GM21423 (cell line): ENCODE data around the gene CHCHD6.
"Not testable (repeated sequence)": the region's sequence is repeated elsewhere in the genome, so short reads cannot be mapped to it uniquely, and the experiment has no call there.

Experiments
- ATAC-seq: cut with Tn5 transposase; IDR thresholded peaks from one replicate; pipeline ENCODE4 v1.9.1; 2021; ENCODE audit warnings: mild to moderate bottlenecking, moderate library complexity; ENCODE audit not compliant: unreplicated experiment

The CHCHD6 gene

DNA sequence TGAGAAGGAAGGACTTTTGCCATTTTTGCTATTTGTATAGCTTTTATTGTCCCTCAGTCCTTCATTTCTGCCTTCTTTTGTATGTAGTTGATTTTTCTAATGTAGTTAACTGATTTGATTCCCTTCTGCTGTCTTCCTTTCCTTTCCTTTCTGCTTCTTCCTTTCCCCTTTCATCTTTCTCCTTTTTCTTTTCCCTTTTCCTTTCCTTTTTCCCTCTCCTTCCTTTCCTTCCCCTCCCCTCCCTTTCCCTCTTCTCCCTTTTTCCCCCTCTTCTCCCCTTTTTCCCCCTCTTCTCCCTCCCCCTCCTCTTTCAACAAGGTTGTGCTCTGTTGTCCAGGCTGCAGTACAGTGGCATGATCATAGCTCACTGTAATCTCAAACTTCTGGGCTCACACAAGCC lies 59.0 kb downstream of the CHCHD6 start:
- ATAC-seq: no peak

GRCh38 chr3:126765187-126766069 lies 61.4 kb downstream of the CHCHD6 start:
- no peak for ATAC-seq

DNA sequence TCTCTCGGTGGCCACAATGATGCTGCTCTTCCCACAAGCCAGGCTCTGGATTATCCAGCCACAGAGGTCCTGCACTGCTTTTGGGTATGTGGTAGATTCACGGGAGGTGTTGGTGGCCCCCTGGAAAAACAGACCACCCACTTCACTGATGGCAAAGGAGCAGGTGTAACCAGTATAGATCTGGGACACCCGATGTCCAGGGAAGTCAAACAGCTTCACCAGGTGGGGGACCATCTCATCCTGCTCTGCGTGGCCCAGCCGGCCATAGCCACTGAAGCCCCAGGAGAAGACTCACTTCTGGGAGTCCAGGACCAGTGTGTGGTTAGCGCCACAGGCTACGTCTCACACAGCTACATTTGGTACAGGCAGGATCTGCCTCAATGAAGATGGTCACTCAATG lies 62.6 kb downstream of the CHCHD6 start:
- ATAC-seq: no peak

DNA sequence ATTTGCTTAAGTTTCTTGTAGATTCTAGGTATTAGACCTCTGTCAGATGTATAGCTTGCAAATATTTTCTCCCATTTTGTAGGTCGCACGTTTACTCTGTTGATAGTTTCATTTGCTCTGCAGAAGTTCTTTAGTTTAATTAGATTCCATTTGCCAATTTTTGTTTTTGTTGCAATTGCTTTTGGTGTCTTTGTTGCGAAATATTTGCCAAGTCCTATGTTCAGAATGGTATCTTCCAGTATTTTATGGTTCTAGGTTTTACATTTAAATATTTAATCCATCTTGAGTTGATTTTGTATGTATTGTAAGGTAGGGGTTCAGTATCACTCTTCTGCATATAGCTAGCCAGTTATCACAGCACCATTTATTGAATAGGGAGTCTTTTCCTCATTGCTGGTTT lies 64.9 kb downstream of the CHCHD6 start:
- no peak for ATAC-seq

- ATAC-seq: no peak
These were observed 66.1 kb downstream of the CHCHD6 start for GRCh38 chr3:126770096-126770495.

- ATAC-seq: no peak
These were observed 69.1 kb downstream of the CHCHD6 start for GRCh38 chr3:126773167-126773566.

- ATAC-seq: no peak
These were observed 69.7 kb downstream of the CHCHD6 start for GRCh38 chr3:126773783-126774182.

- no peak for ATAC-seq
These were observed 73.3 kb downstream of the CHCHD6 start for GRCh38 chr3:126777366-126777765.

DNA sequence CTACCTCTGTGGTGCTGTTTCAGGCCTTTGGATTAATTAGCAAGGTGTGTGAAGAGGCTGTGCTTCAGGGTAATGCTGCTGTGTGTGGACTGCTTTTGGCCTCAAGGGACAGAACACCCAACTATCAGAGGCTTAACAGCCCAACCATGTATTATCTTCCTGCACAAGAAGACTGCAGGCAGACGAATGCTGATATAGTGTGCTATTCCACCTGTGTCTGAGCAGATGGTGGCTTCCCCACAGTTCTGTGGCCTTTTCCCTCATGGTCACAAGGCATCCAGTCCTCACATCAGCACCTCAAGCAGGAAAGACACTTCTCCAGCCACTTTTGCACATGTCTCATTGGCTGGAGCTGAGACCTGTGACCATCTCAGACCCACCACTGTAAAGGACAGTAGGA lies 76.6 kb downstream of the CHCHD6 start:
- ATAC-seq: no peak

GRCh38 chr3:126781406-126781805 lies 77.4 kb downstream of the CHCHD6 start:
- ATAC-seq: no peak

- ATAC-seq: no peak
These were observed 78.0 kb downstream of the CHCHD6 start for GRCh38 chr3:126781889-126782491.

- no peak for ATAC-seq
These were observed 78.5 kb downstream of the CHCHD6 start for GRCh38 chr3:126782536-126782935.

GRCh38 chr3:126784254-126784653 lies 80.2 kb downstream of the CHCHD6 start:
- ATAC-seq: no peak

DNA sequence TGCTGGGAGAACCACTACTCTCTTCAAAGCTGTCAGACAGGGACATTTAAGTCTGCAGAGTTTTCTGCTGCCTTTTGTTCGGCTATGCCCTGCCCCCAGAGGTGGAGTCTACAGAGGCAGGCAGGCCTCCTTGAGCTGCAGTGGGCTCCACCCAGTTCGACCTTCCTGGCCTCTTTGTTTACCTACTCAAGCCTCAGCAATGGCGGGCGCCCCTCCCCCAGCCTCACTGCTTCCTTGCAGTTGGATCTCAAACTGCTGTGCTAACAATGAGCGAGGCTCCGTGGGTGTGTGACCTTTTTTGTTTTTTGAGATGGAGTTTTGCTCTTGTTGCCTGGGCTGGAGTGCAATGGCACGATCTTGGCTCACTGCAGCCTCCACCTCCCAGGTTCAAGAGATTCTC lies 87.3 kb downstream of the CHCHD6 start:
- not testable (repeated sequence) for ATAC-seq

DNA sequence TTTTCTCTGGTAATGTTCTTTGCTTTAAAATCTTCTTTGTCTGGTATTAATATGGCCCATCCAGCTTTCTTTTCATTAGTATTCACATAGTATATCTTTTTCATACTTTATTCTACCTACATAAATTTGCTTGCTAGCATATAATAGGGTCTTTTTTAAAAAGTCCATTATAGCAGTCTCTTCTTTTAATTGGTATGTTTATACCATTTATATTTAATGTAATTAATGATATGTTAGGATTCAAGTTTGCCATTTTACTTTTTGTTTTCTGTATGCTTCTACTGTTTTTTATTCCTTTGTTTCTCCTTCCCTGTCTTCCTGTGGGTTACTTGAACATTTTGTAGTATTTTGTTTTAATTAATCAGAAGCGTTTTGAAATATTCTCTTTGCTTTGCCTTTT lies 89.0 kb downstream of the CHCHD6 start:
- no peak for ATAC-seq

GRCh38 chr3:126797563-126797962 lies 93.5 kb downstream of the CHCHD6 start:
- no peak for ATAC-seq

GRCh38 chr3:126798521-126798920 lies 94.5 kb downstream of the CHCHD6 start:
- ATAC-seq: no peak

DNA sequence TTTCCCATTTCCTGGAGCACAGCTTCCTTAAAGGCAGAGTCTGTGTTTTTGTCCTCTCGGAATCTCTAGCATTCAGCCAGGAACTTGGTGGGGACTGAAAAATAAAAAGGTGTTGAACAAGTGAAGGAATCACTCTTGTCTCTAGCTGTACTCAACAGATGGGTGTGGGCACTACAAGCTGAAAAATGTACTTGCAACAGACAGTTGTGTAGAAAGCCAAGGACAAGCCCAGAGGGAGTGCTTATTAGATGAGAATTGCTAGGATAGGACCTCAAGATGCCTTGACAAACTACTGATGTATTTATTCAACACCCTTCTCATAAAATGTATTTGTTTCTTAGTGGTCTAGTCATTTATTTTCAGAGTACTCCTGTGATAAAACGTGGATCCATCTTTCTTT lies 95.1 kb downstream of the CHCHD6 start:
- no peak for ATAC-seq

DNA sequence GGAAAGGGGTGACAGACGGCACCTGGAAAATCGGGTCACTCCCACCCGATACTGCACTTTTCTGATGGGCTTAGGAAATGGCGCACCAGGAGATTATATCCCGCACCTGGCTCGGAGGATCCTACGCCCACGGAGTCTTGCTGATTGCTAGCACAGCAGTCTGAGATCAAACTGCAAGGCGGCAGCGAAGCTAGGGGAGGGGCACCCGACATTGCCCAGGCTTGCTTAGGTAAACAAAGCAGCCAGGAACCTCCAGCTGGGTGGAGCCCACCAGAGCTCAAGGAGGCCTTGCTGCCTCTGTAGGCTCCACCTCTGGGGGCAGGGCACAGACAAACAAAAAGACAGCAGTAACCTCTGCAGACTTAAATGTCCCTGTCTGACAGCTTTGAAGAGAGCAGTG lies 97.3 kb downstream of the CHCHD6 start:
- ATAC-seq: not testable (repeated sequence)

- ATAC-seq: no peak
These were observed 103.8 kb downstream of the CHCHD6 start for GRCh38 chr3:126807795-126808194.

DNA sequence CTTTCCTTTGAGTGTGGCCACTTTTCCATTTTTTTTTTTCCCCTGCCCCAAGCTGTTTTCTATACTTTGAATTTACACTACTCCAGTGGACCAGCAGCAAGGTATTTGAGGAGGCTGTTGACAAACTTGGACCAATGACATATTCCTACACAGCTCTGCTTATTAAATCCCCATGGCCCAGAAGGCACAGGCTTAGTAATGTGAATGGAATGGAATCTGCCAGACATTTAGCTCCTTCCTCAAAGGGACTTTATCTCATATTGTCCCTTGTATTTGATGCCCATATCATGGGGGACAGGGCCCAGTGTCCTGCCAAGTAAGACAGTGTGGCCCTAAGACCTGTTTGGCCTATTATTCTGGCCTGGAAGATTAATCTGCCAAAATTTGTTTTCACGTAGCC lies 107.5 kb downstream of the CHCHD6 start:
- ATAC-seq: no peak

- ATAC-seq: no peak
These were observed 112.3 kb downstream of the CHCHD6 start for GRCh38 chr3:126816298-126816697.
